ENCODE measurements around the gene KRT79.

The KRT79 gene

GRCh38 chr12:52839436-52840105 lies 5.5 kb upstream of the KRT79 start:
- H3K27ac ChIP-seq (ENCODE audit: low read depth, low read length): no peak overlapping the region
- no peaks in the 10 kb centered on the region for H3K79me2 ChIP-seq (ENCODE audit: control insufficient read depth, low read length)
- no peaks in the 10 kb centered on the region for H3K4me1 ChIP-seq (ENCODE audit: control insufficient read depth, low read length)
- H4K20me1 ChIP-seq (ENCODE audit: control insufficient read depth, insufficient read depth, low read depth, low read length): no peaks in the 10 kb centered on the region
- H3F3A ChIP-seq (ENCODE audit: control insufficient read depth, insufficient read depth): no peaks in the 10 kb centered on the region
- H3K27me3 ChIP-seq (ENCODE audit: control insufficient read depth, low read length): no peaks in the 10 kb centered on the region; the same call in 1 of the 2 replicates
- H3K9me3 ChIP-seq (ENCODE audit: control insufficient read depth, insufficient read depth, low read length): no peaks in the 10 kb centered on the region
- no peak overlapping the region for H3K4me3 ChIP-seq (ENCODE audit: low read length)
- H3K9me2 ChIP-seq (replicated peaks; ENCODE audit: control insufficient read depth, low read length): no peaks in the 10 kb centered on the region
- no peak overlapping the region for H3K4me2 ChIP-seq (ENCODE audit: low read length)
- TF ChIP-seq, protein P1, sequence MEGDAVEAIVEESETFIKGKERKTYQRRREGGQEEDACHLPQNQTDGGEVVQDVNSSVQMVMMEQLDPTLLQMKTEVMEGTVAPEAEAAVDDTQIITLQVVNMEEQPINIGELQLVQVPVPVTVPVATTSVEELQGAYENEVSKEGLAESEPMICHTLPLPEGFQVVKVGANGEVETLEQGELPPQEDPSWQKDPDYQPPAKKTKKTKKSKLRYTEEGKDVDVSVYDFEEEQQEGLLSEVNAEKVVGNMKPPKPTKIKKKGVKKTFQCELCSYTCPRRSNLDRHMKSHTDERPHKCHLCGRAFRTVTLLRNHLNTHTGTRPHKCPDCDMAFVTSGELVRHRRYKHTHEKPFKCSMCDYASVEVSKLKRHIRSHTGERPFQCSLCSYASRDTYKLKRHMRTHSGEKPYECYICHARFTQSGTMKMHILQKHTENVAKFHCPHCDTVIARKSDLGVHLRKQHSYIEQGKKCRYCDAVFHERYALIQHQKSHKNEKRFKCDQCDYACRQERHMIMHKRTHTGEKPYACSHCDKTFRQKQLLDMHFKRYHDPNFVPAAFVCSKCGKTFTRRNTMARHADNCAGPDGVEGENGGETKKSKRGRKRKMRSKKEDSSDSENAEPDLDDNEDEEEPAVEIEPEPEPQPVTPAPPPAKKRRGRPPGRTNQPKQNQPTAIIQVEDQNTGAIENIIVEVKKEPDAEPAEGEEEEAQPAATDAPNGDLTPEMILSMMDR (IDR thresholded peaks at IDR 0.05; ENCODE audit: low read depth, low read length, poor library complexity, severe bottlenecking): no peak
- TF ChIP-seq EZH2phosphoT487 (IDR thresholded peaks at IDR 0.05; ENCODE audit: borderline replicate concordance, low read length): no peak
- no peaks in the 10 kb centered on the region for H3K36me3 ChIP-seq (ENCODE audit: control insufficient read depth, low read length)

DNA sequence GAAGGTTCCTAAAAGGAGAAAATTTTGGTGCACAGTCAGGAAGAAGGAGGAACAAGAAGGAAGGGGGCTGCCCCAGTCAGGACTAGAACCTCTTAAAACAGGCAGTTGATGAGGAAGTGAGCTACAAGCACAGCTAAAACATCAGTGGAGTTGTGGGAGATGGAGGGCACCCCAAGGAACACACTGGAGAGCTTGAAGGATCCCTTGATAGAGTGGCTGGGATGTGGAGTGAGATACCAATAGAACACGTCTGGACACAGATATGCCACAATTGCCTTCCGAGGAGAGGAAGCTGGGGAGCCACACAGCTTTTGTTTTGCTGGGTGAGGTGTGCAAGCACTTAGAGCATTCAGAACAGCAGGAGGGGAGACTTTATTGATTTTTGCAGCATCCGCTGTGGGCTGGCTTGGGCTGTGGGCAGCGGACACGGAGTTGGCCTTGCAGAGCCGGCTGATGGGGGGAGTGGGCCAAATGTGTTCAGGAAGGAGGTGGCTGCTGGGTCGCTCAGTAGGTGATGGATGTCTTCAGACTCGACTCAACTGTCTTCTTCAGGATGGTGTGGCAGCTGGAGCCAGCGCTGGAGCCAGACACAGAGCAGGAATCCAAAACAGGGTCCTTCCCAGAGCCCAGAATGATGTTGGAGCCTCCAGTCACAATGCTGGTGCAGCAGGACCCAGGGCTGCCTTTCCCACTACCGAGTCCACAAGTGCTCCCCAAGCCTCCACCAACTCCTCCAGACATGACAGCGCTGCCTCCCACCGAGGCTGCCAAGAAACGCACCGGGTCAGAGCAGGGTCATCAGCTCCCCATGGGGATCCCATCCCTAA lies 4.7 kb upstream of the KRT79 start:
- Histone ChIP-seq H3F3A (ENCODE audit: control insufficient read depth, insufficient read depth) (no peaks in the 10 kb centered on the region), H3K9me3 (ENCODE audit: control insufficient read depth, insufficient read depth, low read length) (no peaks in the 10 kb centered on the region), H3K4me1 (ENCODE audit: control insufficient read depth, low read length) (no peaks in the 10 kb centered on the region), H3K27me3 (ENCODE audit: control insufficient read depth, low read length) (no peaks in the 10 kb centered on the region; the same call in 1 of the 2 replicates), H3K79me2 (ENCODE audit: control insufficient read depth, low read length) (no peaks in the 10 kb centered on the region), H4K20me1 (ENCODE audit: control insufficient read depth, insufficient read depth, low read depth, low read length) (no peaks in the 10 kb centered on the region), H3K36me3 (ENCODE audit: control insufficient read depth, low read length) (no peaks in the 10 kb centered on the region), H3K4me2 (ENCODE audit: low read length) (no peak overlapping the region), H3K4me3 (ENCODE audit: low read length) (no peak overlapping the region), H3K27ac (ENCODE audit: low read depth, low read length) (no peak overlapping the region), H3K9me2 (replicated peaks; ENCODE audit: control insufficient read depth, low read length) (no peaks in the 10 kb centered on the region)
- TF ChIP-seq, protein P1 (IDR thresholded peaks at IDR 0.05; ENCODE audit: low read depth, low read length, poor library complexity, severe bottlenecking): no peak
- TF ChIP-seq EZH2phosphoT487 (IDR thresholded peaks at IDR 0.05; ENCODE audit: borderline replicate concordance, low read length): no peak

DNA sequence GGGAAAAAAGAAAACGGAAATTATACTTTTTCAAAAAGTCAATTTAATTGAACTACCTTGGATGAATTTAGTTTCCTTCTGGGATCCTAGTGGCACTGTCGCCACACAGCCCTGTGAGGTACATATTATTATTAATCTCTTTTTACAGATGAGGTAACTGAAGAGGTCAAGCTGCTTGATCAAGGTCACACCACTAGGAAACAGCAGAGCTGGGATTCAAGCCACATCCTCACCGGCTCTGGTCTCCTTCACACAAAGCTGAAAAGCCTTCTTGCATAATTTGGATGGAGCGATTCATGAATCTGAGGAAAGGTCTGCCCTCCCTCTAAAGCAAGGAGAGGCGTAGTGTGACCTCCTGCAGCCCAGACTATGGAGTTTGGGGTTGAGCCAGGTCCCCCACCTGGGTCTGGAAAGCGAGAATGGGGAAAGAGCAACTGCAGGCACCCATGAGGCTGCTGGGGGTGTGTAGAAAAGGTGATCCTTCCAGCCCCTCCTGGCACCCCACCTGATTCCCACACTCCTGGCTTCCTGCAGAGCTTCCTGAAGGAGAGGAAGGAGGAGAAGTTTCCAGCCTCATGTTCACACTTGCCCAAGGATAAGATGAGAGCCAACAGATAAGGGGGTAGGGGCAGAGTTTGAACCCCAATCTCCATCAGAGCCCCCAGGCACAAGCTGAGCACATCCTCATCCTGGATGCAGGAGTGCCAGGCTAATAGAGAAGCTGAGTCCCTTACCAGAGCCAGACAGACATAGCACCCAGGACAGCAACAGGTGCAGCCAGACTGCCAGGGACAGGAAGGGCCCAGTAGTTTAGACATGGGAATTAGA lies 3.9 kb upstream of the KRT79 start:
- no peaks in the 10 kb centered on the region for H3K36me3 ChIP-seq (ENCODE audit: control insufficient read depth, low read length)
- H3K4me2 ChIP-seq (ENCODE audit: low read length): no peak overlapping the region
- no peak overlapping the region for H3K4me3 ChIP-seq (ENCODE audit: low read length)
- H3F3A ChIP-seq (ENCODE audit: control insufficient read depth, insufficient read depth): no peaks in the 10 kb centered on the region
- no peaks in the 10 kb centered on the region for H4K20me1 ChIP-seq (ENCODE audit: control insufficient read depth, insufficient read depth, low read depth, low read length)
- H3K27me3 ChIP-seq (ENCODE audit: control insufficient read depth, low read length): no peaks in the 10 kb centered on the region; the same call in 1 of the 2 replicates
- H3K9me2 ChIP-seq (replicated peaks; ENCODE audit: control insufficient read depth, low read length): no peaks in the 10 kb centered on the region
- TF ChIP-seq, protein P1 (IDR thresholded peaks at IDR 0.05; ENCODE audit: low read depth, low read length, poor library complexity, severe bottlenecking): no peak
- TF ChIP-seq EZH2phosphoT487 (IDR thresholded peaks at IDR 0.05; ENCODE audit: borderline replicate concordance, low read length): no peak
- no peaks in the 10 kb centered on the region for H3K4me1 ChIP-seq (ENCODE audit: control insufficient read depth, low read length)
- no peak overlapping the region for H3K27ac ChIP-seq (ENCODE audit: low read depth, low read length)
- H3K79me2 ChIP-seq (ENCODE audit: control insufficient read depth, low read length): no peaks in the 10 kb centered on the region
- no peaks in the 10 kb centered on the region for H3K9me3 ChIP-seq (ENCODE audit: control insufficient read depth, insufficient read depth, low read length)

Measured in DOHH2 (cell line).